ENCODE data around the gene ARHGEF11.

The ARHGEF11 gene

DNA sequence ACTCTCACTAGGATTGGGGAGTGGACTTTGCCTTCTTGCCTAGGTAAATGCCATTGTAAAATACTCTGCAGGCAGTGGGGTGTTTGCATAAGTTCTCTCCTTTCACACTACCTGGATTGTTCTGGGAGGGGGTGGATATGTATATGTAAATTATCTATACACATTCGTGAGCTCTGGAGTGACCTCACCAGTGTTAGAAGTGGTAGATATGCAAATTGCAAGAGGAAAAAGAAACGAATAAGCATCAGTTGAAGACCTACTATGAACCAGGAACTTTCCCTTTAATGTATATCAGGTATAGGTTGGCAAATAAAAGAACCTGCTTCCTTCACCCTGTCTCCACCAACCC, 1.5 kb upstream of the ARHGEF11 start:
- DNase-seq (ENCODE audit: low read depth, low spot score), result no peak

- no peak for DNase-seq (ENCODE audit: low read depth, low spot score)
These were observed 1.2 kb downstream of the ARHGEF11 start for GRCh38 chr1:157044326-157044725.

- no peak for DNase-seq (ENCODE audit: low read depth, low spot score)
These were observed 1.9 kb downstream of the ARHGEF11 start for GRCh38 chr1:157043685-157044084.

- no peak for DNase-seq (ENCODE audit: low read depth, low spot score)
These were observed 2.7 kb downstream of the ARHGEF11 start for GRCh38 chr1:157042846-157043245.

GRCh38 chr1:157040802-157041201, 4.7 kb downstream of the ARHGEF11 start:
- DNase-seq (ENCODE audit: low read depth, low spot score), result no peak

- DNase-seq (ENCODE audit: low read depth, low spot score), result no peak
These were observed 10.4 kb downstream of the ARHGEF11 start for GRCh38 chr1:157035121-157035520.

GRCh38 chr1:157034137-157034800, 11.3 kb downstream of the ARHGEF11 start:
- DNase-seq (ENCODE audit: low read depth, low spot score), result peak; percentile 45

DNA sequence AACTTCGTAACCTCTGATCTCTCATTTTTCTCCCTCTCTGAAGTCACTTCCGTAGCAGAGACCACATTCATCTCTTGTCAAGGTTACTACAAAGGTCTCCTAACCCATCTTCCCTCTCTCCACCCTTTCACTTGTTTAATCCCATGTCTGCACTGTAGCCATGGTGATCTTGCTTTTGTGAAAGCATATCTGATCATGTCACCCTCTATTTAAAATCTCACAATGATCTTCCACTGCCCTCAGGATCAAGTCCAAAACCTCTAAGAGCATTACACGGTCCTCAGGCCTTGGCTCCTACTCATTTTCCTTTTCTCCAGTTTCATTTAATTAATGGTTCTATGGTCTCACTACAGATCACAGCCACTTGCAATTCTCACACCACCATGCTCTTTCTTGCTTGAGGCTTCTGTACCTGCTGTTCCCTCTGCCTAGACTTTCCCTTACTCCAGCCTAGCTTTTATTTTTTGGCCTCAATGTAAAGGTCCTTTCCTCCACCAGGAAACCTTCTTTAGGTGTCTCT, 12.1 kb downstream of the ARHGEF11 start:
- no peak for DNase-seq (ENCODE audit: low read depth, low spot score)

DNA sequence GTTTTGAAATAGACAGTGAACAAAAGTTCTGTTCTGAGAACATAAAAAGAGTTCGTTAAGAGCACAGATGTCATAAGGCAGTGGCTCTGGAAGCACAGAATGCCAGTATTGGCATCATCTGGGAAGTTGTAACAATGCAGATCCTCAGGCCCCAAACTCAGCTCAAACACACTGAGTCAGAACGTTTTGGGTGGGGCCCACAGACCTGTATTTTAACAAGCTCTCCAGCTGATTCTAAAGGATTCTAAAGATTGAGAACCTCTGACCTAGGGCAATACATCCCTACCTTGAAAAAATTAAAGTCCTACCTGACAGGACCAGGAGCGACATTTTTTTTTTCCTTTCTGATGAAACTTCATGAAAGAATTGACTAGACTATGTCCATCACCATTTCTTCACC, 13.2 kb downstream of the ARHGEF11 start:
- no peak for DNase-seq (ENCODE audit: low read depth, low spot score)

DNA sequence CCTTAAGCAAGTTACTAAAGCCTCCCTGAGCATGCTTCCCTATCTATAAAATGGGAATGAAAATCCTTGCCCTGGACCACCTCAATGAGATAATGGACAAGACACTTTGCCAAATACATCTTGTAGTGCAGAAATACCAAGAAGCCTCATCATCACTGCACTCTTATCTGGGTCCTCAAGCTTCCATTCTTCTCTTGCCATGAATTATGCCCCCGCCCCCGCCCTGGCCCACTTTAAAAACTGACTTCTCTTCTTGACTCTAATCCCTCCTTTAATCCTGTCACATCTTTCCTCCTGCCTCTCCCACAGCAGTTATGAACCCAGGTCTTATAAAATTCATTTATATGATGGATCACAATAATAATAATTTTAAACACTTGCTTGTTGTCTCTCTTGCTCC, 14.8 kb downstream of the ARHGEF11 start:
- no peak for DNase-seq (ENCODE audit: low read depth, low spot score)

DNA sequence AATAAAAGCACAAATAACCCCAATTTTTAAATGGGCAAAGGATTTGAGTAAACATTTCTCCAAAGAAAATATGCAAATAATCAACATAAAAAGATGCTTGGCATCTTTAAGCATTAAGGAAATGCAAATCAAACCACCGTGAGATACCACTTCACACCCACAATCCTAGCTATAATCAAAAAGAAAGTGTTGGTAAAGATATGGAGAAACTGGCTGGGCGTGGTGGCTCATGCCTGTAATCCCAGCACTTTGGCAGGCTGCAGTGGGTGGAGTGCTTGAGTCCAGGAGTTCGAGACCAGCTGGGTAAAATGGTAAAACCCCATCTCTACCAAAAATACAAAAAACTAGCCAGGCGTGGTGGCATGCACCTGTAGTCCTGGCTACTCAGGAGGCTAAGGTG, 16.9 kb downstream of the ARHGEF11 start:
- DNase-seq (ENCODE audit: low read depth, low spot score), result no peak

GRCh38 chr1:157025856-157026255, 19.7 kb downstream of the ARHGEF11 start:
- no peak for DNase-seq (ENCODE audit: low read depth, low spot score)

DNA sequence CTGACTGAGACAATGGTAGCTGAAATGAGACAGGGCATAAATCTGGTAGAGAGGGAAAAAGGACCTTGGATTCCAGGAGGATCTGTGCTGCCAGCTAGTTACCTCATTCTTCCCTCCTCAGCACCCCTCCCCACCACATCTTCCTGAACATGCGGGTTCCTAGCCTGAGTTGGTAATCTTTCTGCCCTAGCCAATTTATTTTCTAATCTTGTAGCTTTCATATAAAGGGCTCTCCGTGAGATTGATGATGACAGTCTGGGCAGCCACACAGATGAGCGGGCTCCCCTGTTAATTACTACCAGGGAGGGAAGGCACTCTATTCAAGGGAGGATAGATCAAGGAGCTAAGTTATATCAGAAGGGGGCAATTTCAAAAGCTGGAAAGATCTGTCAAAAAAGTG, 20.2 kb downstream of the ARHGEF11 start:
- DNase-seq (ENCODE audit: low read depth, low spot score), result no peak

GRCh38 chr1:157021688-157022087, 23.9 kb downstream of the ARHGEF11 start:
- no peak for DNase-seq (ENCODE audit: low read depth, low spot score)

DNA sequence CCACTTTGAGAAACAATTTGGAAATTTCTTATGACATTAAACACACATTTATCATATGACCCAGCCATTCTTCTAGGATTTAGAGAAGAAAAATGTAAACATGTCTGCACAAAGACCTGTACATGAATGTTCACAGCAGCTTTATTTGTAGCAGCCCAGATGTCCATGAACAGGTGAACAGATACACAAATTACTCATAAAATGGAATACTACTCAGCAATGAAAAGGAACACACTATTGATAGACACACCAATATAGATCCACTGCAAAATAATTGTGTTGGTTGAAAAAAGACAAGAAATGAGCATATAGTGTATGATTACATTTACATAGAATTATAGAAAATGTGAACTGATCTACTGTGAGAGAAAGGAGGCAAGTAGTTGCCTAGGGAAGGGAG, 26.1 kb downstream of the ARHGEF11 start:
- no peak for DNase-seq (ENCODE audit: low read depth, low spot score)

DNA sequence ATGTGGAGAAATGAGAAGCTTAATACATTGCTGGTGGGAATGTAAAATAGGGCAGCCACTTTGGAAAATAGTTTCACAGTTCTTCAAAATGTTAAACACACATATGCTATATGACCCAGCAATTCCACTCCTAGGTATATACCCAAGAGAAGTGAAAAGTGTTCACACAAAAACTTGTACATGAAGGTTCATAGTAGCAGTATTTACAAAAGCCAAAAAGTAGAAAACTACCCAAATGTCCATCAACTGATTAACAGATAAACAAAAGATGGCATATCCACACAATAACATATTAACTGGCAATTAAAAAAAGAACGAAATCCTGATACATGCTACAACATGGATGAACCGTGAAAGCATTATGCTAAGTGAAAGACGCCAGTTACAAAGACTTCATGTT, 33.7 kb downstream of the ARHGEF11 start:
- no peak for DNase-seq (ENCODE audit: low read depth, low spot score)

DNA sequence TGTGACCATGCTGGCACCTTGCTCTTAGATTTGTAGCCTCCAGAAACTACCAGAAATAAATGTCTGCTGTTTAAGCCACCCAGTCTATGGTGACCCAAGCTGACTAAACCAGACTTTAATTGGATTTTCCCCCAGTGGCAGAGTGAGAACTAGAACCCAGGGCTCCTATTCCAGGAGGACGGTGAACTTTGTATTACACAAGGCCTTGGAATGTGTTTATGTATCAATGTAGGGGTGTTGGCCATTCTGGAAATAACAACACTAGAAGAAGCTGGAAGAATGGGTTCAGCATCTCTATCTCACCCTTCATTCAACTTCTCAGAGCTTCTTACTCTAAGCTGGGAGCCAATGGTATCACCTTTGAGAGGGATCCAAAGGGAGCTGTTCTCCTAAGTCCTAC, 37.0 kb downstream of the ARHGEF11 start:
- no peak for DNase-seq (ENCODE audit: low read depth, low spot score)

DNA sequence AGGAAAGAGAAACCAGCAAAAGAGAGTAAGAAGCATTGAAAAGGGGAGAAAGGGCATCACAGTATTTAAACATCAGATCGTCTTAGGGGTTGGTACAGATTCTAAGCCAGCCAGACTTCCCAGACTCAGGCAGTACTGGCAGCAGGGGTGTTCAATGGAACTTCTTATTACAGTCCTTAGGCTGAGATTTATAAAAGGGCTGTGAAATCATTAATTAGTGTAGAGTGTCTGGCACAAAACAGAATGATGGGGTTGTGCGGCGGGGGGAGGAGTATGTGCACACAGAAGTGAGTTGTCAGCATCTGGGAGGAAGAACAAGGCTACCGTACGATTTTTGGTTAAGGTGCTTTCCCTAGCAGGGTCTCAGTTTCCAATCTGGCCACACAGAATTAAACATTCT, 38.2 kb downstream of the ARHGEF11 start:
- DNase-seq (ENCODE audit: low read depth, low spot score), result no peak

- no peak for DNase-seq (ENCODE audit: low read depth, low spot score)
These were observed 38.9 kb downstream of the ARHGEF11 start for GRCh38 chr1:157006676-157007075.

DNA sequence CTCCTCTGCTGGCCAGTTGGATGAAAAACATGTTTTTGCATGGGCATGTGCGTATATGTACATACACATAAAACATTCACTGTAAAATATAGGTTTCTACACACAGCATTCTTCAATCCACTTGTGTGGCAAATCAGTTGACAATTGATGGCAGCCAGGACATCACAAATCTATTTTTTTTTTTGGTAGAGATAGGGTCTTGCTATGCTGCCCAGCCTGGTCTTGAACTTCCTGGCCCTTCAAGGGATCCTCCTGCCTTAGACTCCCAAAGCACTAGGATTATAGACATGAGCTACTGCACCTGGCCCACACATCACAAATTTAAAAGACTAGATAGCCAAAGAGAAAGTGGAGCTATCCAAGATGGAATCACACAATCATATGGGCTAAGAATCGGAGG, 39.6 kb downstream of the ARHGEF11 start:
- DNase-seq (ENCODE audit: low read depth, low spot score), result no peak

GRCh38 chr1:157004806-157005205, 40.7 kb downstream of the ARHGEF11 start:
- DNase-seq (ENCODE audit: low read depth, low spot score), result no peak

GRCh38 chr1:157004327-157004726, 41.2 kb downstream of the ARHGEF11 start:
- peak; percentile 51 for DNase-seq (ENCODE audit: low read depth, low spot score)

- no peak for DNase-seq (ENCODE audit: low read depth, low spot score)
These were observed 44.2 kb downstream of the ARHGEF11 start for GRCh38 chr1:157001304-157001703.

GRCh38 chr1:157000686-157001085, 44.9 kb downstream of the ARHGEF11 start:
- peak; percentile 34 for DNase-seq (ENCODE audit: low read depth, low spot score)

All from ELF-1 (cell line).